Measurements from ENCODE around the gene GPS1. TPM values are rescaled to one million over a fixed set of nuclear protein-coding genes. Genes with fewer than 3 reads are reported as not detected.
A peak's percentile ranks its signal among the peaks of the same experiment; 100 is the strongest.

Gene GPS1
- total and polyA plus RNA-seq, 2 experiments from 2014 or later: 136 to 242 TPM

- Mint-ChIP-seq H3K9me3 (no peaks in the 10 kb centered on the region), H3K4me1 (peaks cover 4% of the 10 kb centered on the region; the same call in 2 of the 3 replicates), H3K27ac (no peak within 1 kb of the TSS), H3K4me3 (peak within 1 kb of the TSS; percentile 80), H3K27me3 (ENCODE audit: insufficient read depth, low read depth, poor library complexity) (peaks cover 3% of the 10 kb centered on the region), H3K36me3 (ENCODE audit: low read depth) (no peaks in the 10 kb centered on the region; the same call in 1 of the 3 replicates)
- H3F3A ChIP-seq (replicated peaks; ENCODE audit: low read depth): 0 out of 2 replicates have a peak, but pooled peaks cover 4% of the 10 kb centered on the region
- no peaks in the 10 kb centered on the region for H3K79me2 ChIP-seq (replicated peaks; ENCODE audit: insufficient read depth)
- H3K4me3 ChIP-seq: peak within 1 kb of the TSS; percentile 77
- H2AFZ ChIP-seq: peak within 1 kb of the TSS; percentile 94
- H3K4me1 ChIP-seq (ENCODE audit: insufficient read depth): no peaks in the 10 kb centered on the region
- TF ChIP-seq REST (IDR thresholded peaks at IDR 0.05; ENCODE audit: unreplicated experiment) (no peak), ZNF114 (CRISPR knock-in tag; IDR thresholded peaks at IDR 0.05) (no peak), ZNF331 (CRISPR knock-in tag; IDR thresholded peaks at IDR 0.05; ENCODE audit: low read depth) (no peak), EZH2phosphoT487 (IDR thresholded peaks at IDR 0.05; ENCODE audit: unreplicated experiment) (no peak), NANOG (IDR thresholded peaks at IDR 0.05; ENCODE audit: borderline replicate concordance) (no peak), JUNB (IDR thresholded peaks at IDR 0.05; ENCODE audit: unreplicated experiment) (no peak), CREB1 (CRISPR knock-in tag; IDR thresholded peaks at IDR 0.05; ENCODE audit: low read depth) (peak; percentile 80), STAT1 (IDR thresholded peaks at IDR 0.05; ENCODE audit: unreplicated experiment) (no peak), ETS1 (IDR thresholded peaks at IDR 0.05) (peak; percentile 79), EZH2 (IDR thresholded peaks at IDR 0.05; ENCODE audit: low read depth, unreplicated experiment) (no peak), POLR2AphosphoS5 (IDR thresholded peaks at IDR 0.05; ENCODE audit: low read depth) (peak; percentile 59; the same call in 1 of the 2 replicates)
- TF ChIP-seq, protein P1, sequence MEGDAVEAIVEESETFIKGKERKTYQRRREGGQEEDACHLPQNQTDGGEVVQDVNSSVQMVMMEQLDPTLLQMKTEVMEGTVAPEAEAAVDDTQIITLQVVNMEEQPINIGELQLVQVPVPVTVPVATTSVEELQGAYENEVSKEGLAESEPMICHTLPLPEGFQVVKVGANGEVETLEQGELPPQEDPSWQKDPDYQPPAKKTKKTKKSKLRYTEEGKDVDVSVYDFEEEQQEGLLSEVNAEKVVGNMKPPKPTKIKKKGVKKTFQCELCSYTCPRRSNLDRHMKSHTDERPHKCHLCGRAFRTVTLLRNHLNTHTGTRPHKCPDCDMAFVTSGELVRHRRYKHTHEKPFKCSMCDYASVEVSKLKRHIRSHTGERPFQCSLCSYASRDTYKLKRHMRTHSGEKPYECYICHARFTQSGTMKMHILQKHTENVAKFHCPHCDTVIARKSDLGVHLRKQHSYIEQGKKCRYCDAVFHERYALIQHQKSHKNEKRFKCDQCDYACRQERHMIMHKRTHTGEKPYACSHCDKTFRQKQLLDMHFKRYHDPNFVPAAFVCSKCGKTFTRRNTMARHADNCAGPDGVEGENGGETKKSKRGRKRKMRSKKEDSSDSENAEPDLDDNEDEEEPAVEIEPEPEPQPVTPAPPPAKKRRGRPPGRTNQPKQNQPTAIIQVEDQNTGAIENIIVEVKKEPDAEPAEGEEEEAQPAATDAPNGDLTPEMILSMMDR (conservative IDR thresholded peaks at IDR 0.05; ENCODE audit: low read depth in 2 of 2): no peak
- TF ChIP-seq, protein P2, sequence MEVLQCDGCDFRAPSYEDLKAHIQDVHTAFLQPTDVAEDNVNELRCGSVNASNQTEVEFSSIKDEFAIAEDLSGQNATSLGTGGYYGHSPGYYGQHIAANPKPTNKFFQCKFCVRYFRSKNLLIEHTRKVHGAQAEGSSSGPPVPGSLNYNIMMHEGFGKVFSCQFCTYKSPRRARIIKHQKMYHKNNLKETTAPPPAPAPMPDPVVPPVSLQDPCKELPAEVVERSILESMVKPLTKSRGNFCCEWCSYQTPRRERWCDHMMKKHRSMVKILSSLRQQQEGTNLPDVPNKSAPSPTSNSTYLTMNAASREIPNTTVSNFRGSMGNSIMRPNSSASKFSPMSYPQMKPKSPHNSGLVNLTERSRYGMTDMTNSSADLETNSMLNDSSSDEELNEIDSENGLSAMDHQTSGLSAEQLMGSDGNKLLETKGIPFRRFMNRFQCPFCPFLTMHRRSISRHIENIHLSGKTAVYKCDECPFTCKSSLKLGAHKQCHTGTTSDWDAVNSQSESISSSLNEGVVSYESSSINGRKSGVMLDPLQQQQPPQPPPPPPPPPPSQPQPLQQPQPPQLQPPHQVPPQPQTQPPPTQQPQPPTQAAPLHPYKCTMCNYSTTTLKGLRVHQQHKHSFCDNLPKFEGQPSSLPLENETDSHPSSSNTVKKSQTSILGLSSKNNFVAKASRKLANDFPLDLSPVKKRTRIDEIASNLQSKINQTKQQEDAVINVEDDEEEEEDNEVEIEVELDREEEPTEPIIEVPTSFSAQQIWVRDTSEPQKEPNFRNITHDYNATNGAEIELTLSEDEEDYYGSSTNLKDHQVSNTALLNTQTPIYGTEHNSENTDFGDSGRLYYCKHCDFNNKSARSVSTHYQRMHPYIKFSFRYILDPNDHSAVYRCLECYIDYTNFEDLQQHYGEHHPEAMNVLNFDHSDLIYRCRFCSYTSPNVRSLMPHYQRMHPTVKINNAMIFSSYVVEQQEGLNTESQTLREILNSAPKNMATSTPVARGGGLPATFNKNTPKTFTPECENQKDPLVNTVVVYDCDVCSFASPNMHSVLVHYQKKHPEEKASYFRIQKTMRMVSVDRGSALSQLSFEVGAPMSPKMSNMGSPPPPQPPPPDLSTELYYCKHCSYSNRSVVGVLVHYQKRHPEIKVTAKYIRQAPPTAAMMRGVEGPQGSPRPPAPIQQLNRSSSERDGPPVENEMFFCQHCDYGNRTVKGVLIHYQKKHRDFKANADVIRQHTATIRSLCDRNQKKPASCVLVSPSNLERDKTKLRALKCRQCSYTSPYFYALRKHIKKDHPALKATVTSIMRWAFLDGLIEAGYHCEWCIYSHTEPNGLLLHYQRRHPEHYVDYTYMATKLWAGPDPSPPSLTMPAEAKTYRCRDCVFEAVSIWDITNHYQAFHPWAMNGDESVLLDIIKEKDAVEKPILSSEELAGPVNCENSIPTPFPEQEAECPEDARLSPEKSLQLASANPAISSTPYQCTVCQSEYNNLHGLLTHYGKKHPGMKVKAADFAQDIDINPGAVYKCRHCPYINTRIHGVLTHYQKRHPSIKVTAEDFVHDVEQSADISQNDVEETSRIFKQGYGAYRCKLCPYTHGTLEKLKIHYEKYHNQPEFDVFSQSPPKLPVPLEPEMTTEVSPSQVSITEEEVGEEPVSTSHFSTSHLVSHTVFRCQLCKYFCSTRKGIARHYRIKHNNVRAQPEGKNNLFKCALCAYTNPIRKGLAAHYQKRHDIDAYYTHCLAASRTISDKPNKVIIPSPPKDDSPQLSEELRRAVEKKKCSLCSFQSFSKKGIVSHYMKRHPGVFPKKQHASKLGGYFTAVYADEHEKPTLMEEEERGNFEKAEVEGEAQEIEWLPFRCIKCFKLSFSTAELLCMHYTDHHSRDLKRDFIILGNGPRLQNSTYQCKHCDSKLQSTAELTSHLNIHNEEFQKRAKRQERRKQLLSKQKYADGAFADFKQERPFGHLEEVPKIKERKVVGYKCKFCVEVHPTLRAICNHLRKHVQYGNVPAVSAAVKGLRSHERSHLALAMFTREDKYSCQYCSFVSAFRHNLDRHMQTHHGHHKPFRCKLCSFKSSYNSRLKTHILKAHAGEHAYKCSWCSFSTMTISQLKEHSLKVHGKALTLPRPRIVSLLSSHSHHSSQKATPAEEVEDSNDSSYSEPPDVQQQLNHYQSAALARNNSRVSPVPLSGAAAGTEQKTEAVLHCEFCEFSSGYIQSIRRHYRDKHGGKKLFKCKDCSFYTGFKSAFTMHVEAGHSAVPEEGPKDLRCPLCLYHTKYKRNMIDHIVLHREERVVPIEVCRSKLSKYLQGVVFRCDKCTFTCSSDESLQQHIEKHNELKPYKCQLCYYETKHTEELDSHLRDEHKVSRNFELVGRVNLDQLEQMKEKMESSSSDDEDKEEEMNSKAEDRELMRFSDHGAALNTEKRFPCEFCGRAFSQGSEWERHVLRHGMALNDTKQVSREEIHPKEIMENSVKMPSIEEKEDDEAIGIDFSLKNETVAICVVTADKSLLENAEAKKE (CRISPR knock-in tag; IDR thresholded peaks at IDR 0.05): no peak
- no peaks in the 10 kb centered on the region for H4K20me1 ChIP-seq (replicated peaks; ENCODE audit: insufficient read depth)
- no peaks in the 10 kb centered on the region for H3K36me3 ChIP-seq (ENCODE audit: insufficient read depth)
- DNase-seq (ENCODE audit: low spot score) (peak; percentile 74), ATAC-seq (peak; percentile 77)
- no peaks in the 10 kb centered on the region for H3K9me2 ChIP-seq (ENCODE audit: insufficient read depth)
- no peak within 1 kb of the TSS for H3K27ac ChIP-seq (ENCODE audit: low read depth)
- H3K4me2 ChIP-seq: peak within 1 kb of the TSS; percentile 88
- no peaks in the 10 kb centered on the region for H3K27me3 ChIP-seq (ENCODE audit: insufficient read depth)
These were observed 14.1 kb downstream of the GPS1 start, which contains the start of gene DUS1L for GRCh38 chr17:82065638-82066303. DUS1L (minus strand) TSS chr17:82065804; CDS start chr17:82065059, 745 bp downstream.
